GM19438 (cell line): ENCODE measurements around the gene CSMD2.

Source experiments
- ATAC-seq: cut with Tn5 transposase; IDR thresholded peaks from one replicate; pipeline ENCODE4 v1.9.1; 2021; ENCODE audit warnings: low read depth; ENCODE audit not compliant: unreplicated experiment

The CSMD2 gene

GRCh38 chr1:34162852-34163766, 1.9 kb downstream of the CSMD2 start:
- peak; percentile 74 for ATAC-seq

GRCh38 chr1:34156739-34157138, 8.3 kb downstream of the CSMD2 start:
- ATAC-seq, result no peak

GRCh38 chr1:34155860-34156259, 9.2 kb downstream of the CSMD2 start:
- no peak for ATAC-seq

- no peak for ATAC-seq
Measured at GRCh38 chr1:34153246-34153645, 11.8 kb downstream of the CSMD2 start.

GRCh38 chr1:34149501-34149900, 15.5 kb downstream of the CSMD2 start:
- no peak for ATAC-seq

GRCh38 chr1:34147301-34147700, 17.7 kb downstream of the CSMD2 start:
- no peak for ATAC-seq

GRCh38 chr1:34144766-34145165, 20.3 kb downstream of the CSMD2 start:
- no peak for ATAC-seq

- ATAC-seq, result no peak
Measured at GRCh38 chr1:34143975-34144374, 21.1 kb downstream of the CSMD2 start.

- ATAC-seq, result no peak
Measured at GRCh38 chr1:34140011-34140676, 24.9 kb downstream of the CSMD2 start.

GRCh38 chr1:34137411-34137810, 27.6 kb downstream of the CSMD2 start:
- no peak for ATAC-seq

GRCh38 chr1:34132161-34132420, 32.9 kb downstream of the CSMD2 start:
- no peak for ATAC-seq

- no peak for ATAC-seq
Measured at GRCh38 chr1:34131396-34132160, 33.5 kb downstream of the CSMD2 start.

- no peak for ATAC-seq
Measured at GRCh38 chr1:34130306-34130705, 34.7 kb downstream of the CSMD2 start.

- ATAC-seq, result no peak
Measured at GRCh38 chr1:34129630-34130029, 35.4 kb downstream of the CSMD2 start.

- no peak for ATAC-seq
Measured at GRCh38 chr1:34128186-34128889, 36.7 kb downstream of the CSMD2 start.

GRCh38 chr1:34127006-34128000, 37.7 kb downstream of the CSMD2 start:
- no peak for ATAC-seq

- ATAC-seq, result no peak
Measured at GRCh38 chr1:34126486-34126885, 38.5 kb downstream of the CSMD2 start.

GRCh38 chr1:34125721-34126380, 39.2 kb downstream of the CSMD2 start:
- no peak for ATAC-seq
